Suppressor macrophage treated with lipopolysaccharide for 1 hour (primary cell): Measurements from ENCODE around the gene METTL17.
"Not testable (repeated sequence)": the region's sequence is repeated elsewhere in the genome, so short reads cannot be mapped to it uniquely, and the experiment has no call there.

ENCODE experiments used
- DNase-seq, 3 donors: peaks; one replicate each; pipeline ENCODE4 v3.0.0-alpha.2; 2020 to 2022

METTL17 gene

DNA sequence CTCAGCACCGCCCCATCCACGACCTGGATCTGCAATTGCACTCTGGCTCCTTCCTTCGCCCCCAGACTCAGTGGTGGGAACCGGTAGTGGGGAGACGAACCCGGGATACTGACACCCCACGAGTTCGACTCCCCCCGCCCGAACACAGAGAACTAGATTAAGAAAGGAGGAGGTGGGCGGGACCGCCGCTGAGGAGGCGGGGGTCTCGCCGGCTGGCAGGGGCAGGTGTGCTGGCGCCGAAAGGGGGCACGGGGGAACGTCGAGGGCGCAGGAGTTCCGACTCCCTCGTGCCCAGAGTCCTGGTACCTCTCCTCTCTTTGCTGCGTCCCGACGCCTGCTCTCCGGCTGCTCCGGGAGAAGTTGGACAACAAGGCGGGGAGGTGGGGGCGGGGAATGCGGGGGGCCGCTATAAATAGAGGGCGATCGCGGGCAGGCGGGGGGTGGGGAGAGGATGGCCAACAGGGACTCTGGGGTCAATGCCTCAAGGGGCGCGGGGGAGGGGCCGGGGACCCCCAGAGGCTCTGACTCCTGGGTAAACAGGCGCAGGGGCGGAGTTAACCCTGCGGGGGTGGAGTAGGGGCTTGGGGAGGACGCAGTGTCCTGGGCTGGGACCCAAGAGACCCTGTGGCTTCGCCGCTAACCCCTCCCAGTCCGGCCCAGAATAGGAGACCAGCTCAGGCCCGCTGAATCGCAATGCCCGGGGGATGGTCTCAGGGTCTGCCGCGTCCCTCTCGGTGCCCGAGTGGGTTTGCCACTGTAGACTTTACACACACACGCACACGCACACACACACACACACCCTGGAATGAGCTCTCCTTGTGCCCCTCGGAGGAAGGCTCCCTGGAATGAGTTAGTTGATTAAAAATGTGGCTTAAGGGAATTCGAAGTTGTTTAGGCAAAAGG, 35.8 kb downstream of the METTL17 start:
- no peak for DNase-seq

GRCh38 chr14:21026274-21026987, 36.7 kb downstream of the METTL17 start:
- no peak for DNase-seq

DNA sequence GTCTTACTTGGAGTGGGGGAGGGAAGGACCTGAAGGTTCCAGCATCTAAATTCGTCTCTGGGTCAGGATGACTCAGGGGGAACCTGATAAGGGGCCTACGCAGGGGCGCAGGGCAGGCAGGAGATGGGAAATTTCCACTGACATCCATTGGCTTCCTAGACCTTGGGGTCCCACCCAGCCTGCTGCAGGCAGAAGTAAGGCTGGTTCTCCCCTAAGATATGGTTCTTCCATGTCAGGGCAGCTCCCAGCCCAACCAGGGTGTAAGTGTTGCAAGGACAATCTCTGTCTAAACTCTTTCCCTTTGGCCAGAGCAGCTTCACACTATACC, 37.2 kb downstream of the METTL17 start:
- DNase-seq, result no peak

GRCh38 chr14:21029917-21030316, 40.1 kb downstream of the METTL17 start, which contains the start of gene TPPP2:
Gene TPPP2, plus strand, starts transcription at chr14:21030217. Its CDS starts 365 bp downstream, at chr14:21030582.
- DNase-seq, result no peak

DNA sequence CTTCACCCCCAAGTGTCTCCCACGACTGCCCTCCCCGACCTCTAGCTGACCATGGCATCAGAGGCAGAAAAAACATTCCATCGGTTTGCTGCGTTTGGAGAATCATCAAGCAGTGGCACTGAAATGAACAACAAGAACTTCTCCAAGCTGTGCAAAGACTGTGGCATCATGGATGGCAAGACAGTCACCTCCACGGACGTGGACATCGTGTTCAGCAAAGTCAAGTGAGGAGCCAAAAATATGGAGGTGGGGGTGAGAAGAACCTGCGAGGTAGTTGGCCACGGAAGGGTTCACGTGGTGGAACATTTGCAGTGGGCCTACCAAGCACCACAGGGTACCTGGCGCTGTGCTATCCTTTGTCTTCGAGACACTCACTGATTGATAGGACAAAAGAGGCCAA, 40.8 kb downstream of the METTL17 start:
- no peak for DNase-seq

GRCh38 chr14:21032326-21033132, 42.7 kb downstream of the METTL17 start:
- DNase-seq, result peak; percentile 76 to 78 (median 77)

DNA sequence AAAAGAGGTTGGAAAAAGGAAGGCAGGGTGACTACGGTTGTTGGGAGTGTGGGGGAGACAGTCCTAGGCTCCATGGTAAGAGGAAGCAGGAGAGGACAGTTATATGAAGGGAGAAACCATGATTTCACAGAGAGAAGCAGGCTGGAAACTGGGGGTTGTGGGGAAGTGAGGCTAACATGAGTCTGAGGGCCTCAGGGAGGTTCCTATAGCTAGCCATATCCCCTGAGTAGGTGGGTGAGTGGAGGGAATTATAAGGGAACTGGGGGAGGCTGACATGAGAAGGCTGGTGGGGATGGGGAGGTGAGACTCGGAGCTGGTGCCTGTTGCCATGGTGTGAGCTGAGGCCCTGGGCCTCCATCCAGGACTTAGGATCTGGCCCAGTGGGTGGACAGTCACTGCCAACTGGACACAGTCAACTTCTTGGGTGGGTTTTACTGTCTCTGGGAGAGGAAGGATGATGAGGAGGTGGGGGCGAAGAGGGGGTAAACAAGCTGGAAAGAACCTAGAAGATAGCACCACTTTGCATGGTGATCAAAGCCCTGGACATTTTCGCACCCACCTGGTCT, 43.4 kb downstream of the METTL17 start:
- DNase-seq, result peak; percentile 82 to 84 (median 83)

GRCh38 chr14:21034707-21035106, 44.9 kb downstream of the METTL17 start, which contains the start of gene RNASE13:
Gene RNASE13, minus strand, starts transcription at chr14:21034807. Its CDS starts 519 bp downstream, at chr14:21034288.
- no peak for DNase-seq

- DNase-seq, result peak; percentile 68 to 75 (median 71)
Observed at GRCh38 chr14:21036751-21037150, 47.0 kb downstream of the METTL17 start.

DNA sequence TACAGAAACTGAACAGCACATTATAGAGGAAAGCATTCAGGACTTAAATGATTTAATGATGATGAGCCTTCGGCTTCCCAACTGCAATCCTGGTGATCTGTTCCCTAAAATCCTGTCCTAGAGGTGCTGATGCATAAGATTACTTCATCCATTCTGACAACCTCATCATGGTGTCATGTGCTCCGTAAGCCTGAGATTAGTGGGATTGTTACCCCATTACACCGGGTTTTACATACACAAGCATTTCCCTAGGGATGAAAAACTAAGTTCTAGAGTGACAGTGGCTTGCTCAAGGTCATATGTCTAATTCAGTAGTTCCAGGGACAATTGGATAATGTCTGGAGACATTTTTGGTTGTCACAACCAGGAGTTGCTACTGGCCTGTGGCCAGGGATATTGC, 47.4 kb downstream of the METTL17 start:
- DNase-seq, result peak in 1 of 3 donors; percentile 38

- DNase-seq, result no peak
Observed at GRCh38 chr14:21038441-21039422, 49.0 kb downstream of the METTL17 start.

DNA sequence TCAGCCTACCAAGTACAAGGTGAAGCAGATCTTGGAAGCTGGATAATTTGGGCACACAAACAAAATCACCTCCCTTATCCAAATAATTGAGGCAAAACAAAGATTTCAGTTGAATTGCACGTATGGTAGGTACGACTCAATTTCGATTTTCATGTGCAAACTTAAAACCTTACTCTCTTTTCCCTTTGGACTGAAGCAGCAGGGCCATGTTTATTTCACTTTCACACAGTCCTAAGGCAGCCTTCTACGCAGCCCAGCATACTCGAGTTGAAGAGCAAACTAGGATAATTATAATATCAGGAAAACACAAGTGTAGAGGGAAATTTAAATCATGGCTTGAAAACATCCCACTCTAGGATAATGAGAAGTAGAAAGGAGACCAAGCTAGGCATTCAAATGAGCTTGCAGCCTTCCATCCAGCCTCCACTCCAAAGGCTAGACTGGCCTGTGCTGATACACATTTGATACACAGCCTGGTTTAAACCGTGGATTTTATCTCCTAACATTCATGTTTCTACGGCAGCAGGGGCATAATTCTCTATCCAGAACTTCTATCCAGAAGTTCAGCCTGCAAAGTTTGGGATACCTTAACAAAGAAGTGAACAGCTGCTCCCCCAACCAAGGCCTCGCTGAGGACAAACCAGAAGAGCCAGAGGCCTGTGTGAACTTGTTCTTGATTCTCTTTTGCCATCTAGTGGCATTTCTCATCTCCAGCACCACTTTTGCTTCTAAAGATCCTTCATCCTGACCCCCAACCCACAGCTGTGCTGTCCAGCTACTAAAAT, 50.0 kb downstream of the METTL17 start:
- DNase-seq, result peak; percentile 67 to 77 (median 74)

DNA sequence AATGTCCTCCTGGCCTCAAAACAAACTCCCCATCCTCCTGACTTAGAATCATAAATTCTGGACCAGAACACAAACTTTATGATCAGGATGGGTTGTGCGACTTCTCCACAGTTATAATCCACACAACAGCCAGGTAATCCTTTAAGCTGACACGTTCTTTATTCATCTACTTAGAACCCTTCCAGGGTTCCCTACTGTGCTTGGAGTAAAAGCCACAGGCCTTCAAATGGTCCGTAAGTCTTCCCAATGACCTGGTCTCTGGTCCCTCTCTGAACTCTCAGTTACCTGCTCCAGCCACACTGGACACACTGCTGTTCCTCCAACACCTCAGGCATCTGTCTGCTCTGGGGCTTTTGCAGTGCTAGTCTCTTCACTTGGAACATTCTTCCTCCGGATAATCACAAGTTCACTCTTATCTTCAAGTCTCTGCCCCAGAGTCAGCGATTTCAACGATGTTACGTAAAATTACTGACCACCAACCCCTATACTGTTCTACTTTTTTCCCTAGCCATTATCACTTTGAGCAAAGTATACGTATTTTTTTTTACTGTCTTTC, 50.7 kb downstream of the METTL17 start:
- DNase-seq, result no peak

DNA sequence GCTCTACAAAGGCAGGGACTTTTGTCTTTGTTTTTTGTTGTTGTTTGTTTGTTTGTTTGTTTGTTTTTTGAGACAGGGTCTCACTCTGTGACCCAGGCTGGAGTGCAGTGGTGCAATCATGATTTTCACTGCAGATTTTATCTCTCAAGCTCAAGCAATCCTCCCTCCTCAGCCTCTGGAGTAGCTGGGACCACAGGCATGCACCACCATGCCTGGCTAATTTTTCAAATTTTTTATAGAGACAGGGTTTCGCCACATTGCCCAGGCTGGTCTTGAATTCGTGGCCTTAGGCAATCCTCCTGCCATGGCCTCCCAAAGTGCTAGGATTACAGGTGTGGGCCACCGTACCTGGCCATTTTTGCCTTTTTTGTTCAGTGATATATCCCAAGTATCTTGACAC, 51.2 kb downstream of the METTL17 start:
- DNase-seq, result not testable (repeated sequence)

- DNase-seq, result peak; percentile 54 to 60 (median 57)
Observed at GRCh38 chr14:21041676-21042433, 52.1 kb downstream of the METTL17 start, which contains the start of gene RNASE7. Gene RNASE7, plus strand, starts transcription at chr14:21042362. Its CDS starts 631 bp downstream, at chr14:21042993.

- peak; percentile 35 to 42 (median 41) for DNase-seq
Observed at GRCh38 chr14:21042918-21043317, 53.1 kb downstream of the METTL17 start.

DNA sequence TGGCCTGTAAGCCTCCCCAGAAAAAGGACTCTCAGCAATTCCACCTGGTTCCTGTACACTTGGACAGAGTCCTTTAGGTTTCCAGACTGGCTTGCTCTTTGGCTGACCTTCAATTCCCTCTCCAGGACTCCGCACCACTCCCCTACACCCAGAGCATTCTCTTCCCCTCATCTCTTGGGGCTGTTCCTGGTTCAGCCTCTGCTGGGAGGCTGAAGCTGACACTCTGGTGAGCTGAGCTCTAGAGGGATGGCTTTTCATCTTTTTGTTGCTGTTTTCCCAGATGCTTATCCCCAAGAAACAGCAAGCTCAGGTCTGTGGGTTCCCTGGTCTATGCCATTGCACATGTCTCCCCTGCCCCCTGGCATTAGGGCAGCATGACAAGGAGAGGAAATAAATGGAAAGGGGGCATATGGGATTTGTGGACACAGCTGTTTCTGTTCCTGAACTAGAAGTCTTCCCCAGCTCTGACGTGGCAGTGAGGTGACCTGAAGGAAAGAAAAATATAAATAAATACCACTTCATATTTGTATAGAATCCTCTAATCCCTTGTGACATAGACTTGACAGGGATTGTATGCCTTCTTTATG, 53.7 kb downstream of the METTL17 start:
- no peak for DNase-seq

DNA sequence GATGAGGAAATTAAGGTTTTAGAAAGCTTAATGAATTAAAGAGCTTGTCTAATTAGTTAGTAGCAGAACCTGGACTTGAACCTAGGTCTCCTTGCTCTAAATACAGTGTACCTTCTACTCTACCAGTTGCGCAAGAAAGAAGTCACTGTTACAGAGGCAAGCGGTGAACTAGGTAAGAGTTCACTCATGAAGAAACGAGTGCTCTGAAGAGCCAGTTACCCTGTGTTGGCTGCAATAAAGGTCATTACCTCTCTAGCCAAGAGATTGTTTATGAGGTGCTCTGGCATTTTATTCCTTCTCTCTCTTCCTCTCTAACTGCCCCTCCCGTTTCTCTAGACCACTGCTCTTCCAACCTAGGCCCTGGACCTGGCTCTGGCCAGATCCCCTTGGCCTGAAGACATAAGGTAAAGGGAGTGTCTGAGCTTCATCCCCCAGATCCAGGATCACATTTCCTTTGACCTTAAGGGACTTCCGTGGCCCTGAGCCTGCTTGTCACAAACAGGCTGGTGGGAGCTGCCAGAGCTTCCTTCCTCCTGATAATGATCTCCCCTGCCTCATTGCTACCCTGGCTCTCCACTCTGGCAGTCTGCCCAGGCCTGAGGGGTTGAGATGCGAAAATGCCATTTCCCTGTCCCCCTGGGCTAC, 54.3 kb downstream of the METTL17 start:
- peak in 1 of 3 donors; percentile 9 for DNase-seq
